HG03280 (cell line): ENCODE data around the gene ZNF41.
"Not testable (repeated sequence)": the region's sequence is repeated elsewhere in the genome, so short reads cannot be mapped to it uniquely, and the experiment has no call there.

Source experiments
- ATAC-seq: cut with Tn5 transposase; IDR thresholded peaks from one replicate; pipeline ENCODE4 v1.9.1; 2021; ENCODE audit warnings: mild to moderate bottlenecking, moderate library complexity; ENCODE audit not compliant: unreplicated experiment

The ZNF41 gene

GRCh38 chrX:47492133-47492532, 9.1 kb upstream of the ZNF41 start:
- not testable (repeated sequence) for ATAC-seq

DNA sequence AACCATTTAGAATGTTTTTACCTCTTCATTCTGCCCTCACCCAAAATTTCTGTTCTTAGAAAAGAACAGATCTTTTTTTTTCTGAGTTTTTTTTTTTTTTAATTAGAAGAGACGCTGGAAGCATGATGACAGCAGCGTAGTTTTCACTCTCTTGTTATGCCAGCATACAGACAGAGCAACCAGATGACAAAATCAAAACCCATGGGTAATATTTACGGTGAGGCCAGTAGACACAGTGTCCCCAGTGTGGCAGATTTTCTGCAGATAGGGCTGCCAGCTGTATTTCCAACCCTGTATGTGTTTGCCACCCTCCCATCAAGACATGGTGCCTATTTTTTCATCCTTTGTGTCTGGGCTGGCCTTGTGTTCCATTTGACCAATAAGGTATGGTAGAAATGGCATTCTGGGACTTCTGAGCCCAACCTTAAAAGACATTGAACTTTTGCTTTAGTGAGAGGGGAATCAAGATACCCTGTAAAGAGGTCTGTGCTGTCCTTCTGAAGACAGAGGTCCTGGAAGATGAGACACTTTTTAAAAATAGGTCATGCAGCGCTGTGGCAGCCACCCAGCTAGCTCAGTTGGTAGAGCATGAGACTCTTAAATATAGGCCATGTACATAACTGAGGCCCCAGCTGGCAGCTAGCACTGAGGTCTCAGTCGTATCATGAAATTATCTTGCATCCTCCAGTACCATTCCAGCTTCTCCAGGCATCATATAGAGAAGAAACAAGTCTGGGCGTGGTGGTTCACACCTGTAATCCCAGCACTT, 6.7 kb upstream of the ZNF41 start:
- ATAC-seq, result no peak

DNA sequence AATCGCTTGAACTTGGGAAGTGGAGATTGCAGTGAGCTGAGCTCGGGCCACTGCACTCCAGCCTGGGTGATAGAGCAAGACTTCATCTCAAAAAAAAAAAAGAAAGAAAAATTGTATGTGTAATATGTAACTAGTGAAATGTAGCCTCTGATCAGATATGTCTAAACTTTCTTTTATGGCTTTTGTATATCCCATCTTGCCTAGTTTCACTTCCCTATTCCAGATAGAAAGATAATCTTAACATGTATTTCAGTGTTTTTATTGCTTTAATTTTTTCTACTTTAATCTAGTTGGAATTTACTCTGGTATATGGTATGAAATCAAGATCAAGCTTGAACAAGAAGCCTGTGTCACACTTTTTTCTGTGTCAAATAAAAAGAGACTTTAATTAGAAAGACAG, 1.9 kb upstream of the ZNF41 start:
- no peak for ATAC-seq

DNA sequence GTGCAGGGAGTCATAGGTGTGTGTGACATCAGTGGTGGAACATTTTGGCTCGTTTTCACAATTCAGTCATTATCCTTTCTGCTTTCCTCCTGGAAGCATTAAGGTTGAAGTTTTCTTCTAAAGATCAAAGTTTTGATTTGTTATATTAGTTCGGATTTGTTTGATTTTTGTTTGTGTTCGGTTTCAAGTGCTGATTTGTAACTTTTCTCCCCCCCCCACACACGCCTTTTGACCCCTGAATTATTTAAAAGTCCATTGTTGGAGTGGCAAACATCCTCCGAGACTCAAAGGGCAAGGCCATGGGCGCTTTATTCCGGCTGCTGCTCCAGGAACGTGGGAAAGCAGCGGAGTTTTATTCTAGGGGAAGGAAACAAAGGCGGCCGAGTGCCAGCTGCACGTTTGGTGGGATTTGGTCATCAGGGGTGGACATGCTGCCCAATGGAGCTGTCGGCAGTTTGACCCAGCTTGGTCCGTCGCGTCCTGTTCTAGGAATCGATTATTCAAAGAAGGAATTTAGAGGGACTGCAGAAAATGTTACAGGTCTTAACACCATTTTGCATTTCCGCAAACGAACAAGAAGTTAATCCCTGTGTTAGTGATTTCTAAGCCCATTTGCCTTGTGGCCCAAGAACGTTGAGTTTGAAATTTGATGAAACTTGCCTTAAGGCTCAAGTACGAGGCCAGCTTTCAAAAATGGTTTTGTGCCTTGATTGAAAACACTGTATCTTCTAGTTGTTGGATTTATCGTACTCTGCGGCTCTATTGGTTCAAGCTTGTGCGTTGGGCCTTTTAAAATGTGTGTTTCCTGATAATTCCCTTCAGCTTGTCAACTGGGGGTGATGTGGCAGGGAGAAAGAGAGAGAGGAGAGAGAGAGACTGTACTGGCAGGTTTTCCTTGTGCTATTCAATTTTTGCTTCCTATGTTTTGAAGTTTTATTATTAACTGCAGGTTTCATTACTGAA, 565 bp upstream of the ZNF41 start:
- ATAC-seq, result no peak

- no peak for ATAC-seq
These were observed 934 bp downstream of the ZNF41 start for GRCh38 chrX:47482065-47482511.

- no peak for ATAC-seq
These were observed 1.9 kb downstream of the ZNF41 start for GRCh38 chrX:47481160-47481559.

- ATAC-seq, result no peak
These were observed 2.4 kb downstream of the ZNF41 start for GRCh38 chrX:47480576-47480975.

- no peak for ATAC-seq
These were observed 7.5 kb downstream of the ZNF41 start for GRCh38 chrX:47475476-47475875.

- ATAC-seq, result no peak
These were observed 15.9 kb downstream of the ZNF41 start for GRCh38 chrX:47467106-47467505.

DNA sequence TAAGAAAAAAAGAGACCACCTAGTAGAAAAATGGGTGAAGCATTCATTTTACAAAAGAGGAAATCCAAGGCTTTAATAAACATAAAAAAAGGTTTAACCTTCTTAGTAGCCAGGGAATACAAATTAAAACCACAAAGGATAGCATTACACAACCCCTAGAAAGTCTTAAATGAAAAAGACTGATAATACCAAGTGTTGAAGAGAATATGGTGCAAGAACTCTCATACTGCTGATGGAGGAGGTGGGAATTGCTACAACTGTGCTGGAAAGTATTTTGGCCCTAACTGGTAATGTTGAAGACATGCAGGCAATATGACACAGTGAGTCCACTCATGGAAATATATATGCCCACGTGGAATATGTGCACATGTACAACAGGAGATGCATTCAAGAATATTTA, 22.5 kb downstream of the ZNF41 start:
- no peak for ATAC-seq

- ATAC-seq, result no peak
These were observed 24.5 kb downstream of the ZNF41 start for GRCh38 chrX:47458528-47458927.

- no peak for ATAC-seq
These were observed 26.9 kb downstream of the ZNF41 start for GRCh38 chrX:47456080-47456479.

GRCh38 chrX:47452112-47452511, 30.9 kb downstream of the ZNF41 start:
- ATAC-seq, result no peak

DNA sequence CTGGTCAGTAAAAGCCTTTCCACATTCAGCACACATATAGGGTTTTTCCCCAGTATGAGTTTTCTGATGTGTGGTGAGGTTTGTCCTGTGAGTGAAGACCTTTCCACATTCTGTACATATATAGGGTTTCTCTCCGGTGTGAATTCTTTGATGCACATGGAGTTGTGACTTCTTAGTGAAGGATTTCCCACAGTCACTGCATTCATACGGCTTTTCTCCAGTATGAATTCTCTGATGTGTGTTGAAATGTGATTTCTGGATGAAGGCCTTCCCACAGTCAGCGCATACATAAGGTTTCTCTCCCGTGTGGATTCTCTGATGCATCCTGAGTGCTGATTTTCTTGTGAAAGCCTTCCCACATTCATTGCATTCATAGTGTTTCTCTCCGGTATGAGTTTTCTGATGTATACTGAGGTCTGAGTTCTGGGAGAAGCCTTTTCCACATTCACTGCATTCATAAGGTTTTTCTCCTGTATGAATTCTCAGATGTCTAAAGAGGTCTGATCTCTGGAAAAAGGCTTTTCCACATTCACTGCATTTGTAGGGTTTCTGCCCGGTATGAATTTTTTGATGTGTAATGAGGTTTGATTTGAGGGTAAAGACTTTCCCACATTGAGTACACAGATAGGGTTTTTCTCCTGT, 34.7 kb downstream of the ZNF41 start:
- no peak for ATAC-seq

GRCh38 chrX:47447607-47448006, 35.4 kb downstream of the ZNF41 start:
- ATAC-seq, result no peak

- no peak for ATAC-seq
These were observed 36.1 kb downstream of the ZNF41 start for GRCh38 chrX:47446971-47447370.

- no peak for ATAC-seq
These were observed 36.6 kb downstream of the ZNF41 start for GRCh38 chrX:47446431-47446830.

DNA sequence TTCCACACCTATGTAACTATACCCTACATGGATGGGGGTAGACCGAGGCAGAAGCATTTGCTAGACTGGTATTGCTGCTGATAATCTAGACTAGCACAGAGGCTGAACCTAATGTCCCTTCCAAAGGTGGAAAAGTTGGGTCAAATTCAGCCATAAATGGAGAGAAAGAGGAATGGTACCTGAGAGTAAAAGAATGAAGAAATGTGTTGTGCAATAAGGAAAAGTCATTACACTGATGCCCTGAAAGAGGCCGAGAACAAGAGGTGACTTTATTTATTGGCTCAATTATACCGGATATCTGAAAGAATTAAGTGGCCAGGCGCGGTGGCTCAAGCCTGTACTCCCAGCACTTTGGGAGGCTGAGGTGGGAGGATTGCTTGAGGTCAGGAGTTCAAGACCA, 52.1 kb downstream of the ZNF41 start:
- no peak for ATAC-seq

DNA sequence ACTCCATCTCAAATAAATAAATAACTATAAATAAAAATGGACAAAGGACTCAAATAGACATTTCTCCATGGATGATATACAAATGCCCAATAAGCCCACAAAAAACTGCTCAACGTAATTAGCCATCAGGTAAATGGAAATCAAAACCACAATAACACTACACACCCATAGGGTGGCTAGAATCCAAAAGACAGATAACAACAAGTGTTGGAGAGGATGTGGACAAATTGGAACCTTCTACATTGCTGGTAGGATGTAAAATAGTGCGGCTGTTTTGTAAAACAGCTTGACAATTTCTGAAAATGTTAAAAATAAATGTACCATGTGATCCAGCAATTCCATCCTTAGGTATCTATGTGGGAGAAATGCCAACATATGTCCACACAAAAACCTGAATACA, 60.6 kb downstream of the ZNF41 start:
- no peak for ATAC-seq

- ATAC-seq, result no peak
These were observed 62.1 kb downstream of the ZNF41 start for GRCh38 chrX:47420962-47421361.

GRCh38 chrX:47420265-47420664, 62.8 kb downstream of the ZNF41 start:
- ATAC-seq, result no peak
